GM12878 (cell line): ENCODE data around the gene ADAM10. TPM values are rescaled to one million over a fixed set of nuclear protein-coding genes. Genes with fewer than 3 reads are reported as not detected.
A peak's percentile ranks its signal among the peaks of the same experiment; 100 is the strongest.

Experiments used
- EED ChIP-seq: sonication (generic); IDR thresholded peaks from 2 replicates; pipeline ENCODE4 v1.6.1; 2016; ENCODE audit warnings: antibody characterized with exemption, low read depth
- EGR1 ChIP-seq, 2 experiments: IDR thresholded peaks; 1 replicate in 1 of 2; 2 replicates in 1 of 2; pipeline ENCODE4 v1.6.1; 2011 to 2012; ENCODE audit warnings: low read depth in 2 of 2, low read length in 2 of 2, borderline replicate concordance in 1 of 2, mild to moderate bottlenecking in 1 of 2, moderate library complexity in 1 of 2
- ESRRA ChIP-seq: IDR thresholded peaks from 2 replicates; pipeline ENCODE4 v1.6.1; 2012; ENCODE audit warnings: mild to moderate bottlenecking, low read length, improper control_type of control experiment
- GATAD2B ChIP-seq: fragments of 450-650 bp; conservative IDR thresholded peaks from 2 replicates; pipeline ENCODE4 v1.6.1; 2017; ENCODE audit warnings: low read depth, mild to moderate bottlenecking, moderate library complexity
- IKZF1 ChIP-seq: fragments of 450-650 bp; conservative IDR thresholded peaks from 2 replicates; pipeline ENCODE4 v1.6.1; 2017; ENCODE audit warnings: antibody characterized with exemption, mild to moderate bottlenecking
- MEF2A ChIP-seq: IDR thresholded peaks from 2 replicates; pipeline ENCODE4 v1.6.1; 2011; ENCODE audit warnings: low read depth, mild to moderate bottlenecking, low read length, moderate library complexity; ENCODE audit not compliant: insufficient read depth
- MXI1 ChIP-seq: fragments of 150-350 bp; IDR thresholded peaks from 2 replicates; pipeline ENCODE4 v1.6.1; 2011; ENCODE audit warnings: low read depth, mild to moderate bottlenecking, inconsistent platforms, low read length, improper control_type of control experiment
- NFYB ChIP-seq: IDR thresholded peaks from 2 replicates; pipeline ENCODE4 v1.6.1; 2011; ENCODE audit warnings: low read depth, mild to moderate bottlenecking, low read length, improper control_type of control experiment, moderate library complexity; ENCODE audit not compliant: insufficient read depth
- NR2C2 ChIP-seq: IDR thresholded peaks from 2 replicates; pipeline ENCODE4 v1.6.1; 2011; ENCODE audit warnings: borderline replicate concordance, low read depth; ENCODE audit not compliant: control insufficient read depth, insufficient read length
- PML ChIP-seq: IDR thresholded peaks from 2 replicates; pipeline ENCODE4 v1.6.1; 2012; ENCODE audit warnings: low read length, inconsistent platforms
- RAD51 ChIP-seq: fragments of 450-650 bp; IDR thresholded peaks from 2 replicates; pipeline ENCODE4 v1.6.1; 2016; ENCODE audit warnings: moderate library complexity, mild to moderate bottlenecking, inconsistent platforms
- RCOR1 ChIP-seq: conservative IDR thresholded peaks from 2 replicates; pipeline ENCODE4 v1.6.1; 2012; ENCODE audit warnings: low read depth, low read length, improper control_type of control experiment
- SREBF2 ChIP-seq: IDR thresholded peaks from 2 replicates; pipeline ENCODE4 v1.6.1; 2012; ENCODE audit warnings: mild to moderate bottlenecking, low read length
- SRF ChIP-seq, 2 experiments: IDR thresholded peaks; 2 replicates each; pipeline ENCODE4 v1.6.1; 2011; ENCODE audit warnings: low read depth in 2 of 2, low read length in 2 of 2, mild to moderate bottlenecking in 1 of 2, moderate library complexity in 1 of 2
- STAT1 ChIP-seq: fragments of 450-650 bp; conservative IDR thresholded peaks from 2 replicates; pipeline ENCODE4 v1.6.1; 2014; ENCODE audit warnings: antibody characterized with exemption, mild to moderate bottlenecking
- TBL1XR1 ChIP-seq: IDR thresholded peaks from 2 replicates; pipeline ENCODE4 v1.6.1; 2012; ENCODE audit warnings: low read depth, low read length, improper control_type of control experiment
- TCF3 ChIP-seq: IDR thresholded peaks from 2 replicates; pipeline ENCODE4 v1.6.1; 2012; ENCODE audit warnings: low read depth, mild to moderate bottlenecking, low read length, borderline replicate concordance; ENCODE audit not compliant: insufficient read depth
- ZNF207 ChIP-seq: fragments of 450-650 bp; IDR thresholded peaks from 2 replicates; pipeline ENCODE4 v1.6.1; 2014; ENCODE audit warnings: antibody characterized with exemption, mild to moderate bottlenecking, borderline replicate concordance
- polyA plus RNA-seq, 11 experiments: library from polyadenylated mRNA; depleted of rRNA in 4 of 11; unstranded in 6 of 11; stranded (reverse) in 5 of 11; fragments of >200 nt; fragmentation: Nextera tagmentation in 4 of 11; fragmentation: Illumina TruSeq in 1 of 11; extraction: Ambion mirVana in 4 of 11; extraction: Trizol in 1 of 11; gene quantifications; 1 replicate in 1 of 11; 2 replicates in 10 of 11; pipeline versions ENCODE4 v1.2.1 to v1.2.3, GENCODE V29; 2011 to 2016; ENCODE audit warnings: inconsistent platforms in 2 of 11, missing spikeins in 2 of 11, low read depth in 1 of 11
- total RNA-seq, 4 experiments: library from RNA; depleted of rRNA in 3 of 4; stranded (reverse); fragments of >200 nt in 3 of 4; fragmentation: Illumina TruSeq in 1 of 4; extraction: Trizol in 1 of 4; gene quantifications; 2 replicates each; pipeline versions ENCODE4 v1.2.1 to v1.2.3, GENCODE V29; 2013 to 2021
- TF ChIP-seq, protein P1 (sequence below): IDR thresholded peaks from 2 replicates; pipeline ENCODE4 v1.6.1; 2011; ENCODE audit warnings: low read depth, mild to moderate bottlenecking, low read length, moderate library complexity, borderline replicate concordance; ENCODE audit errors: extremely low read depth
- TF ChIP-seq, protein P2 (sequence below): fragments of 150-350 bp; IDR thresholded peaks from 2 replicates; pipeline ENCODE4 v1.6.1; 2016; ENCODE audit warnings: low read depth, low read length
- TF ChIP-seq, protein P3 (sequence below): IDR thresholded peaks from 2 replicates; pipeline ENCODE4 v1.6.1; 2011; ENCODE audit warnings: borderline replicate concordance, low read depth, mild to moderate bottlenecking, moderate library complexity, low read length; ENCODE audit not compliant: insufficient read depth, poor library complexity, severe bottlenecking
- TF ChIP-seq, protein P4 (sequence below): IDR thresholded peaks from 2 replicates; pipeline ENCODE4 v1.6.1; 2011; ENCODE audit warnings: borderline replicate concordance, low read depth, mild to moderate bottlenecking, moderate library complexity, mixed read lengths, low read length; ENCODE audit not compliant: insufficient read depth; ENCODE audit errors: extremely low read length

The ADAM10 gene
- total and polyA plus RNA-seq, 10 of the 15 experiments (the other 5 are each of a cell fraction or from before 2014, with no cell fraction given) = 10.0 to 88.9 (median 51.7) TPM

DNA sequence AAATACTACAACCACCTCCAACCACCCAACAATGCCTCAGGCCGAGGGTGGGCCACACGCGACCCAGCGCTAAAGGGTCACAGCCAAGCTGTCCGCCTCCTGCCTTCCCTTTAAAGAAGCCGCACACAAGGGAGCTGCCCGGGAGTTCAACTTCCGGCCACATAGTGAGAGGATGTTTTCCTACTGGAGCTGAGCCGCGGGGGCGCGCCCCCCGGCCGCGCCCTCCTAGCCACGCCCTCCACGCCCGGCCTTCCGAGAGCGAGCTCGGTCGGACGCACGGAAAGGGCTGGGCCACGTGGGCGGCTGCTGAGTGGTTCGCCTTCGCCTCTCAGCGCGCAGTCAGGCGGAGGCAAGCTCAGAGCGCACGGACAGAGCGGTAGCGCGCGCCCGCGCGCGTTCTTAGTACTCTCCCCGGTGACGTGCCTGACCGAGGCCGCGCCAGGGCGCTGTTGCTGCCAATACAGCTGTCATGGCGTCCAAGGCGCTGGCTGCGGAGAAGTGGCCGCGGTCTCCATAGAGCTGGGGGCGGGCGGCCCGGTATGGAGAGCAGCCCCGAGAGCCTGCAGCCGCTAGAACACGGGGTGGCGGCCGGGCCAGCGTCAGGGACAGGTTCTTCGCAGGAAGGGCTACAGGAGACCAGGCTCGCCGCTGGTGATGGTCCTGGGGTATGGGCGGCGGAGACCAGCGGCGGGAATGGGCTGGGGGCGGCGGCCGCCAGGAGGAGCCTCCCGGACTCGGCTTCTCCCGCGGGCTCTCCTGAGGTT is 21.5 kb upstream of the ADAM10 start, which contains the start of gene MINDY2 (continued):
- no peak for TF ChIP-seq STAT1
- TF ChIP-seq, protein P1, sequence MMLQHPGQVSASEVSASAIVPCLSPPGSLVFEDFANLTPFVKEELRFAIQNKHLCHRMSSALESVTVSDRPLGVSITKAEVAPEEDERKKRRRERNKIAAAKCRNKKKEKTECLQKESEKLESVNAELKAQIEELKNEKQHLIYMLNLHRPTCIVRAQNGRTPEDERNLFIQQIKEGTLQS = no peak
- TF ChIP-seq, protein P2, sequence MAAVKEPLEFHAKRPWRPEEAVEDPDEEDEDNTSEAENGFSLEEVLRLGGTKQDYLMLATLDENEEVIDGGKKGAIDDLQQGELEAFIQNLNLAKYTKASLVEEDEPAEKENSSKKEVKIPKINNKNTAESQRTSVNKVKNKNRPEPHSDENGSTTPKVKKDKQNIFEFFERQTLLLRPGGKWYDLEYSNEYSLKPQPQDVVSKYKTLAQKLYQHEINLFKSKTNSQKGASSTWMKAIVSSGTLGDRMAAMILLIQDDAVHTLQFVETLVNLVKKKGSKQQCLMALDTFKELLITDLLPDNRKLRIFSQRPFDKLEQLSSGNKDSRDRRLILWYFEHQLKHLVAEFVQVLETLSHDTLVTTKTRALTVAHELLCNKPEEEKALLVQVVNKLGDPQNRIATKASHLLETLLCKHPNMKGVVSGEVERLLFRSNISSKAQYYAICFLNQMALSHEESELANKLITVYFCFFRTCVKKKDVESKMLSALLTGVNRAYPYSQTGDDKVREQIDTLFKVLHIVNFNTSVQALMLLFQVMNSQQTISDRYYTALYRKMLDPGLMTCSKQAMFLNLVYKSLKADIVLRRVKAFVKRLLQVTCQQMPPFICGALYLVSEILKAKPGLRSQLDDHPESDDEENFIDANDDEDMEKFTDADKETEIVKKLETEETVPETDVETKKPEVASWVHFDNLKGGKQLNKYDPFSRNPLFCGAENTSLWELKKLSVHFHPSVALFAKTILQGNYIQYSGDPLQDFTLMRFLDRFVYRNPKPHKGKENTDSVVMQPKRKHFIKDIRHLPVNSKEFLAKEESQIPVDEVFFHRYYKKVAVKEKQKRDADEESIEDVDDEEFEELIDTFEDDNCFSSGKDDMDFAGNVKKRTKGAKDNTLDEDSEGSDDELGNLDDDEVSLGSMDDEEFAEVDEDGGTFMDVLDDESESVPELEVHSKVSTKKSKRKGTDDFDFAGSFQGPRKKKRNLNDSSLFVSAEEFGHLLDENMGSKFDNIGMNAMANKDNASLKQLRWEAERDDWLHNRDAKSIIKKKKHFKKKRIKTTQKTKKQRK = no peak
- TF ChIP-seq NFYB = peak; percentile 69; the same call in 1 of the 2 replicates
- 0 out of 2 replicates have a peak, but pooled peaks have one; percentile 56 for TF ChIP-seq RCOR1
- TF ChIP-seq EED = peak; percentile 73
- TF ChIP-seq PML = peak; percentile 78
- TF ChIP-seq EGR1 (IDR thresholded peaks at IDR 0.05; ENCODE audit: borderline replicate concordance in 1 of 2, low read depth in 2 of 2, low read length in 2 of 2) = peak; percentile 66 to 77; a peak in 2 of 3 replicates
- no peak for TF ChIP-seq MEF2A
- 0 out of 2 replicates have a peak, but pooled peaks have one; percentile 45 for TF ChIP-seq ESRRA
- peak; percentile 77 for TF ChIP-seq RAD51
- TF ChIP-seq, protein P3, sequence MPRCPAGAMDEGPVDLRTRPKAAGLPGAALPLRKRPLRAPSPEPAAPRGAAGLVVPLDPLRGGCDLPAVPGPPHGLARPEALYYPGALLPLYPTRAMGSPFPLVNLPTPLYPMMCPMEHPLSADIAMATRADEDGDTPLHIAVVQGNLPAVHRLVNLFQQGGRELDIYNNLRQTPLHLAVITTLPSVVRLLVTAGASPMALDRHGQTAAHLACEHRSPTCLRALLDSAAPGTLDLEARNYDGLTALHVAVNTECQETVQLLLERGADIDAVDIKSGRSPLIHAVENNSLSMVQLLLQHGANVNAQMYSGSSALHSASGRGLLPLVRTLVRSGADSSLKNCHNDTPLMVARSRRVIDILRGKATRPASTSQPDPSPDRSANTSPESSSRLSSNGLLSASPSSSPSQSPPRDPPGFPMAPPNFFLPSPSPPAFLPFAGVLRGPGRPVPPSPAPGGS = no peak
- peak; percentile 29 for TF ChIP-seq GATAD2B
- peak; percentile 96 for TF ChIP-seq IKZF1
- TF ChIP-seq, protein P4, sequence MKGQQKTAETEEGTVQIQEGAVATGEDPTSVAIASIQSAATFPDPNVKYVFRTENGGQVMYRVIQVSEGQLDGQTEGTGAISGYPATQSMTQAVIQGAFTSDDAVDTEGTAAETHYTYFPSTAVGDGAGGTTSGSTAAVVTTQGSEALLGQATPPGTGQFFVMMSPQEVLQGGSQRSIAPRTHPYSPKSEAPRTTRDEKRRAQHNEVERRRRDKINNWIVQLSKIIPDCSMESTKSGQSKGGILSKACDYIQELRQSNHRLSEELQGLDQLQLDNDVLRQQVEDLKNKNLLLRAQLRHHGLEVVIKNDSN = peak; percentile 91
- 0 out of 2 replicates have a peak, but pooled peaks have one; percentile 49 for TF ChIP-seq TCF3
- TF ChIP-seq SREBF2 = no peak
- peak; percentile 82; the same call in 1 of the 2 replicates for TF ChIP-seq MXI1
- TF ChIP-seq NR2C2 = no peak
- TF ChIP-seq ZNF207 = peak; percentile 9; the same call in 1 of the 2 replicates
- no peak for TF ChIP-seq SRF (IDR thresholded peaks at IDR 0.05; ENCODE audit: low read depth in 2 of 2, low read length in 2 of 2)
- peak; percentile 7; the same call in 1 of the 2 replicates for TF ChIP-seq TBL1XR1
